GM21619 (cell line): Measurements from ENCODE around the gene RALGAPA1.

ENCODE experiments used
- ATAC-seq: cut with Tn5 transposase; IDR thresholded peaks from one replicate; pipeline ENCODE4 v1.9.1; 2021; ENCODE audit not compliant: unreplicated experiment

The RALGAPA1 gene

DNA sequence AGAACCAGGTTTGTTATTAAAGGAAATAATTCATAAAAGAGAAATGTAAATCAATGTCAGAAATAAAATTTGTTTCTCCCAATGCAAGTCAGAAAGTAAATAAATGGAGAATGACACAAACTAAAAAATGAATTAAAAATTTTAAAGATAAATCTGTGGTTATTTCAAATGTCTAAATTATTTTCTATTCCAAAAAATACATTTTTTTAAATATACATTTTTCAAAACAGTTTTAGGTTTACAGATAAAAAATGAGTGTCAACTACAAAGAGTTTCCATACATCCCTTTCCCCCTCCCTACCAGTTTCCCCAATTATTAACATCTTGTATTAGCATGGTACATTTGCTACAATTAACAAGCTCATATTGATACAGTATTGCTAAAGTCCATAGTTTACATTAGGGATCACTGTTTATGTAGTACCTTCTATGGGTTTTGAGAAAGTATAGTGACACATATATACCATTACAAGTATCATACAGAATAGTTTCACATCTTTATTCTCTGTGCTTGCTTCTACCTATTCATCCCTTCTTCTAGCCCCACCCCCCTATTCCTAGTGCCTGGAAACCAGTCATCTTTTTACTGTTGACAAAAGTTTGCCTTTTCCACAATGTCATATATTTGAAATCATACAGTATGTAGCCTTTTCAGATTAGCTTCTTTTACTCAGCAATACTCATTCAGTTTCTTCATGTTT, 104.2 kb downstream of the RALGAPA1 start:
- no peak for ATAC-seq

- no peak for ATAC-seq
Observed at GRCh38 chr14:35701531-35701930, 107.6 kb downstream of the RALGAPA1 start.

GRCh38 chr14:35699791-35700444, 109.2 kb downstream of the RALGAPA1 start:
- ATAC-seq, result no peak

DNA sequence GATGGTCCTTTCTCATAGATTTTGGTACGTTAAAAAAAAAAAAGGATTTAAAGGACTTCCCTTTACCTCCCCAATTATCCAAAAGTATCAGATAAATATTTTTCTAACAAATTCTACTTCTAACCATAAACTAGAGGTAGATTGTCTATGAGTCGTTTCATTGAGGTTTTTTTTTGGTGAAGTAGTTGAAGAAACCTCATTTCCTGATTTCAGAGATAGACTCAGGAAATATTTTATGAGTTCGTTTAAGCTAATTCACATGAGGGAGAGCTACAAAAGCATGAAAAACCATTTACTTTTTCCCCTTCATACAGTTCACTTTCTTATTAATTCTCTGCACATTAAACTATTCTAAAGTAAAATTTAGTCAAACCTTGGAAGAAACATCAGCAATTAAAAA, 112.5 kb downstream of the RALGAPA1 start:
- no peak for ATAC-seq

- no peak for ATAC-seq
Observed at GRCh38 chr14:35696119-35696518, 113.0 kb downstream of the RALGAPA1 start.

- ATAC-seq, result no peak
Observed at GRCh38 chr14:35695647-35696046, 113.4 kb downstream of the RALGAPA1 start.

DNA sequence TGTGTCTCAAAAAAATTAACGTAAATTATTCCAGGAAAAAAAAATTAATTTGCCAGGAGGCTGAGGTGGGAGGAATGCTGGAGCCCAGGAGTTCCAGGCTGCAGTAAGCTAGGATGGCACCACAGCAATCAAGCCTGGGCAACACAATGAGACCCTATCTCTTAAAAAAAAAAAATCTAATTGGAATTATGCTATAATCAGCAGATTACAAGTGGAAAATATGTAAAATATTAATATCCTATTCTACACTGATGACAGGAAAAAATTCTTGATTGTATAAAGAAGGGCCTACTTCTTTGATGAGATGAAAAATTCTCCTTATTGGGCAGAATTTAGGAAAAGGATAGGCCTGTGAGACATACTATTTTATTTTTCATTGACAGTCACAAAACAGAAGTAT, 114.0 kb downstream of the RALGAPA1 start:
- ATAC-seq, result no peak

DNA sequence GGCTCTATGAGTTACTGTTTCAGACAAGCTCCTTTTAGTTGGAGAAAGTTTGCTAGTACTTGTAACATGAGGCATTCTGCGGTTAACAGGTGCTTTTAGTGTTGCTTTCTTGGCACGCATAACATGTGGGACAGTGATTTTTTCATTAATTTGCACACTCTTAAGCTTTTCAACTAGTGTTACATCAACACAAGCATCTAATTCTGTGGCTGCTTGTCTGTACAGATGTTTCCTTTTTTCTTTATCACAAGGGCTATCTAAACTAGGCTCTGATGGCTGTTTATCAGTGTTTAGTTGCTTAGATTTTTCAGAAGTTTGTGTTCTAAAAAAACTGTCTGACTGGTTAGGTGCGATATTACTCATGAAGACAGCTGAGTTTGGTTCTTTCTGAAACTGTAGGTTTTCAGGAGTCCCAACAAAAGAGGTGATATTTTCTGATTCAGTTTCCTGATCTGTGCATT, 120.1 kb downstream of the RALGAPA1 start:
- peak; percentile 49 for ATAC-seq

DNA sequence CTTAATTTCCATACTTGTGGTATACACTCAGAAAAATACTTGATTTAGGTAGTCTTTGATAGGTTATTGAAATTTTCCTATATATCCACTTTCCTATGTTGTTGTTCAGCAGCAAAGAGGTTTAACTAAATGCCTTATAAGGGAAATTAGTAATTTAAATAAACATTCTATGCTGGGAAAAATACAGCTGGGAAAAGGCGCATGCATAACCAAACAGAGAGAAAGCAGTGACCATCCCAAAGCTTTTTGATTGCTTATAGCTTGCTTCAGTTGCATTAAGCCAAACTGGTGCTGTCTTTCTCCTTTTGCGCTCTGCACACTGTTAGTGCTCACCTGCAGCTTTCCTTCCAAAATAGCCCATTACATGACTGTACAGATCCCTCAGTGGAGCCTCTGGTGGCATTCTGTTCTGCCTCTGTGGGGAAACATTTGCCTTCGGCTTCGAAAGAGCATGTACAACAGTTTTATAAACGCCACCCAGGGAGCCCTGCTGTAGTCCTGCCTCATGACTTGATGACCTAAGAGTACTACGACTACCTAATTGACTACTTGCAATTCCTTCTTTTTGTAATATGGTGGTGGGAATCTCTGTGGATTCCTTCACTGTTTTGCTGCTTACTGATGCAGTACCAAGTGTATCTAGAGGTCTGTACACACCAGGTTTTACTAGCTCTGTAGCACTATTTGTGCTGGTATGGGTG, 120.8 kb downstream of the RALGAPA1 start:
- ATAC-seq, result no peak

DNA sequence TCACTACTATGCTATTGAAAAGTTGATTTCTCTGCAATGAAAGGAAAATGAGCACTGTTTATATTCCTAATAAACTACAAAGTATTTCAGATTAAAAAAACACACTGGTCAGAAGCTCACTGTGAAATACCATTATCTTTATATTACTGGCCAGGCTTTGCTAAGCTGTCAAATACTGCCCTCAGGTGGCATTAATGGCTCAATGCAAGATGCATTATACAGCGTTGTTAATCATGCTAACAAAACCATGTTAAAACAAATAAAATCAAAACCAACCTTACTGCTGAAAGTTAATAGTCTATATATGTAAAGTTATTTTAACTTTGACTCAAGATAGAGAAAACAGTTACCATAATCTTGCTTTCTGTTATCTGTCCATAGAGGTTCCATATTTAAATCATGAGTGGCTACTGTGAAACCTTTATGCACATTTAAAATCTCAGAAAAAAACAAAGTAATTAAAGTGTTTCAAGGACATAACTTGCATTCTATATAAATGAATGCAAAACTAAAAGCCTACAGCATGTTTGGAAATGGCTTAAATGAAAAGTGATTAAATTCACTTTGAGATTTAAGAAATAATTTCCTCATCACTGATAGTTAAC, 121.7 kb downstream of the RALGAPA1 start:
- peak; percentile 57 for ATAC-seq

- peak; percentile 66 for ATAC-seq
Observed at GRCh38 chr14:35683688-35684087, 125.4 kb downstream of the RALGAPA1 start.

- ATAC-seq, result no peak
Observed at GRCh38 chr14:35682802-35683201, 126.3 kb downstream of the RALGAPA1 start.

DNA sequence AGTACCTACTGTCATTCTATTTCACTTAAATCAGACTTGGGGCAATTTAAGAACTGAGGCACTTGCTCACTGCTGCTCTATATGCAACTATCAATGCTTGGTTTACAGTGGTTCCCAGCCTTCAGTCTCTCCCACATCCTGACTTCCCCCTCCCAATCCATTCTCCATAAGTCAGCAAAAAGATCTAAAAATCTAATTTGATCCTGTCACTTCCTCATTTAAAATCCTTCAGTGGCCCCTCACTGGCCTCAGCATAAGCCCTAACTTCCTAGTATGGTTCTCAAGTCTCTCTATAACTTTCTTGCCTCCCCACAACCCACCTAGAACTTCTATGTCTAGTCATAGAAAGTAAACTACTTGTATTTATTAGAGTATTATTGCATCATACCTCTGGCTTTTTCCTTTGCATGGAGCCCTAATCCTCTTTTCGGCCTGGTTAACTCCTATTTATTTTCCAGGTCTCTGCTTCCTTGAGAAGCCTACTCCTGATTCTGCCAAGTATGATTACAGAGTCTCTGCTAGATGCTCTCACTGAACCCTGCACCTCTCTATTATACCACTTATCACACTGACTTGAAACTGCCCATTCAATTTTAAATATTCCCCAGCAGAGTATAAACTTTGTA, 130.6 kb downstream of the RALGAPA1 start:
- ATAC-seq, result no peak

DNA sequence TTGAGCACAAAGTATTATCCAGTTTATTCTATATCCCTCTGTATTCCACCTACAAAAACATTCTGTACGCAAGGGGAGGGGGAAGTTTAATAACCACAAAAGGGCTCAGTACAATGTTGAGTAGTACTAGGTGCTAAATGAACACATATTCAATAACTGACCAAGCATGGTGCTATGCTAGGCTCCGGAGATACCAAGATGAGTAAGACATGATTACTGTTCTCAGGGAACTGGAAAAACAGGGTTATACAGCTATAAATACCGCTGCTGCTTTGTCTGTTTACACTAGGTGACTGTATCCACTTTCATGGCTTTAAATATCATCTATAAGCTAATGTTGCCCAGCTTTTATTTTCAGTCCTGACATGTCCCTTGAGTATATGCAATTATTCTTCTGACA, 139.3 kb downstream of the RALGAPA1 start:
- ATAC-seq, result no peak

DNA sequence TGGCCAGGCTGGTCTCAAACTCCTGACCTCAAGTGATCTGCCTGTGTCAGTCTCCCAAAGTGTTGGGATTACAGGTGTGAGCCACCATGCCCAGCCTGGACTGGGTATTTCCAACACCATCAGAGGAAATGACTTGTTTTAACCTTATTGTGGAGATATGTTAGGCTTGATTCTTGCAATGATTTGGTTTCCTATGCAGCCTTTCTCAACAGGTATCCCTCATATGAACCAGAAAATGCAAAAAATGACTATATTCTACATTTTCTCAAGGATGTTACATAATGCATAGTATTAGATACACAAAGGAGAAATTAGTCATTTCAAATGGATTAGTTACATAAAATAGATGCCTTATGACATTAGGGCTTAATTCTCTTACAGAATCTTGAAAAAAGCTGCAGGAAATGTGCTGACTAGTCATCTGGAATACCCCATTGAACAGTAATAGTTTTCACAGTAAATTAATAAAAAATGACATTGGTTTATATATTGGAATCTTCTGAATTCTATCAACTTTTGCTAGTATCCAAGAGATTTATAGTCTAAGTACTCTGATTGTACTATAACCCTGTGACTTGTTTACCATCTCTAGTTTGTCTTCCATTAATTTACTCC, 142.6 kb downstream of the RALGAPA1 start:
- no peak for ATAC-seq

DNA sequence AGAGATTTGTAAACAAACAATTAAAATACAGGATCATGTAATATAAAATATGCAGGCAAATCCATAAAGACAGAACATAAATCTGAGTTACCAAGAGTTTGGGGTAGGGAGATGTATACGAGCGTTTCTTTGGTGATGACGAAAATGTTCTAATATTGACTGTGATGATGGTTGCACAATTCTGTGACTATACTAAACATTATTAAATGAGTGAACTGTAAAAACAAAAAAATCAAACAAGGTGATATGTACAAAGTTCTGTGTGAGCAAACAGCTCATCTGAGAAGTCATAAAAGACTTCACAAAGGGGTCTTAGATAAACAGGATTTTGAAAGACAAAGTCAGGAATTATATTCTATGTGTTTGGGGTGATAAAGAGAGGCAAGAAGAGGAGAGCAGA, 147.2 kb downstream of the RALGAPA1 start:
- no peak for ATAC-seq

DNA sequence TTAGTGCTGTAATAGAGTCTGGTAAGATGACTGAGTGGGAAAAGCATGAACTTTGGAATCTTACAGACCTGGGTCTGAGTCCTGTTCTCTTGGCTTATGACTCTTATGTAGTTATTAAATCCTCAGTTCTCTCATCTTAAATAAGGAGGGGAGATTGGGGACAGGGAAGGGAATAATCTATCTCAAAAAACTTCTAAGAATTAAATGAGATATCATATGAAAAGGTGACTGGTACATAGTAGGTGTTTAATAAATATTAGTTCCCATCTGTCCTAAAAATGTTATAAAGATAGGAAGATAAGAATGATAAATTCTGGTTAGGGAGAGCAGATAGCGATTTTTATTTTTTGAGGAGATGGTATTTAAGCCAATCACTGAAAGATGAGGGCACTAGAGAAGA, 156.1 kb downstream of the RALGAPA1 start:
- no peak for ATAC-seq

DNA sequence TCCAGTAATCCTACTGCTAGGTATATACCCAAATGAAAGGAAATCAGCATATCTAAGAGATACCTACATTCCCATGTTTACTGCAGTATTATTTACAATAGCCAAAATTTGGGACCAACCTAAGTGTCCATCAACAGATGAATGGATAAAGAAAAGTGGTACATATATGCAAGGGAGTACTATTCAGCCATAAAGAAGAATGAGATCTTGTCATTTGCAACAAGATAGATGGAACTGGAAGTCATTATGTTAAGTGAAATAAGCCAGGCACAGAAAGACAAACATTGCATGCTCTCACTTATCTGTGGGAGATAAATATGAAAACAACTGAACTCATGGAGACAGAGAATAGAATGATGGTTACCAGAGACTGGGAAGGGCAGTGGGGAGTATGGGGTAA, 165.6 kb downstream of the RALGAPA1 start:
- no peak for ATAC-seq

DNA sequence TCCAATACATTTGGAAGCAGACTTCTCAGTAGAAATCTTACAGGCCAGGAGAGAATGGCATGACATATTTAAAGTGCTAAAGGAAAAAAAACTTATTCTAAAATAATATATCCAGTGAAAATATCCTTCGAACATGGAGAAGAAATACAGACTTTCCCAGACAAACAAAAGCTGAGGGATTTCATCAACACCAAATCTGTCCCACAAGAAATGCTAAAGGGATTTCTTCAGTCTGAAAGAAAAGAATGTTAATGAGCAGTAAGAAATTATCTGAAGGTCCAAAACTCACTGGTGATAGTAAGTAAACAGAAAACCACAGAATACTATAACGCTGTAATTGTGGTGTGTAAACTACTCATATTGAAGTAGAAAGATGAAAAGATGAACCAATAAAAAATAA, 171.2 kb downstream of the RALGAPA1 start:
- ATAC-seq, result no peak

- no peak for ATAC-seq
Observed at GRCh38 chr14:35637269-35637668, 171.8 kb downstream of the RALGAPA1 start.

DNA sequence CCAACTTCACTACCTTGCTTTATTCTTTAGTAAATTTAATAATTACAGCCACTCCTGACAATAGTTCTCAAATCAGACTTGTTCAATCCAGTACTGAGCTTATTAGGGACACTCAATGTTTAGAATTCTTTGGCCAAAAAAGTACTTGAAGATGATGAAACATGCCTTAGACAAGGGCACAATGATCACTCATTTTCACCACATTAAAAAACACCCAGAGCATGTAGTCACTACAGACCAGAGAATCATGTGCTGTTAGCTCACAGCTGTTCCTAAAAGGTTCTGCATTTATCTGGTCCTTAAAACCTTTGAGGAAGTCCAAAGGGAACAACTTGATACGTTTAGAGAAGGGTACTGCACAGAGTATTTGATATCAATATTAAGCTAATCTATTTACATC, 176.4 kb downstream of the RALGAPA1 start:
- ATAC-seq, result no peak
